Mucosa of rectum (tissue), 2 donors: ENCODE results near the gene POLR3H.

Experiments
- H3K27ac ChIP-seq, 2 donors: one replicate each; pipeline ENCODE4 v1.7.0; 2013; ENCODE audit warnings: inconsistent platforms in 2 of 2, low read depth in 2 of 2, low read length in 2 of 2
- H3K27me3 ChIP-seq, 2 donors: one replicate each; pipeline ENCODE4 v1.7.0; 2013; ENCODE audit warnings: low read length in 2 of 2; ENCODE audit not compliant: control insufficient read depth in 2 of 2, insufficient read depth in 2 of 2
- H3K36me3 ChIP-seq, 2 donors: one replicate each; pipeline ENCODE4 v1.7.0; 2013; ENCODE audit warnings: low read length in 2 of 2; ENCODE audit not compliant: control insufficient read depth in 2 of 2, insufficient read depth in 2 of 2
- H3K4me1 ChIP-seq, 2 donors: one replicate each; pipeline ENCODE4 v1.7.0; 2013; ENCODE audit warnings: low read length in 2 of 2, mild to moderate bottlenecking in 1 of 2; ENCODE audit not compliant: control insufficient read depth in 2 of 2, insufficient read depth in 2 of 2
- H3K4me3 ChIP-seq, 2 donors: one replicate each; pipeline ENCODE4 v1.7.0; 2013; ENCODE audit warnings: low read length in 2 of 2
- H3K9ac ChIP-seq, 2 donors: one replicate each; pipeline ENCODE4 v1.7.0; 2013; ENCODE audit warnings: low read length in 2 of 2, low read depth in 1 of 2, mild to moderate bottlenecking in 1 of 2
- H3K9me3 ChIP-seq, 2 donors: one replicate each; pipeline ENCODE4 v1.7.0; 2013; ENCODE audit warnings: low read length in 2 of 2; ENCODE audit not compliant: control insufficient read depth in 2 of 2
- donor health status: healthy.
- donor health status: Normal muscosa, but diverticular disease.

POLR3H gene

DNA sequence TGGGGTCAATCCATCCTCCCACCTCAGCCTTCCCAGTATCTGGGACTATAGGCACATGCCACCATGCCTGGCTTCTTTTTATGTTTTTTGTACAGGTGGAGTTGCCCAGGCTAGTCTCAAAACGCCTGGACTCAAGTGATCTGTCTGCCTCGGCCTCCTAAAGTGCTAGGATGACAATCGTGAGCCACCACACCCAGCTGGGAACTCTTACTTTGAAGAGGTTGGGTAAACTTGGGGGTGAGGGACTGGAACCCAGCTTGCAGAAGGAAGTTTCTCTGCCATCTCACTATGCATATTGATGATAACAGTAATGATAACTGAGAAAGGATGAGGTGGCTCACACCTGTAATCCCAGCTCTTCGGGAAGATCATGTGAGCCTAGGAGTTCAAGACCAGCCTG is 39.5 kb downstream of the POLR3H start:
- H3K36me3 ChIP-seq, result peaks cover 42 to 61% of the 10 kb centered on the region in 2 donors
- H3K27ac ChIP-seq, result no peak overlapping the region
- no peaks in the 10 kb centered on the region for H3K27me3 ChIP-seq
- no peaks in the 10 kb centered on the region for H3K9me3 ChIP-seq
- H3K4me1 ChIP-seq, result no peaks in the 10 kb centered on the region
- no peak overlapping the region for H3K9ac ChIP-seq
- no peak overlapping the region for H3K4me3 ChIP-seq

- H3K4me1 ChIP-seq, result no peaks in the 10 kb centered on the region
- H3K9ac ChIP-seq, result no peak overlapping the region
- peaks cover 45 to 63% of the 10 kb centered on the region in 2 donors for H3K36me3 ChIP-seq
- no peaks in the 10 kb centered on the region for H3K27me3 ChIP-seq
- no peak overlapping the region for H3K4me3 ChIP-seq
- H3K27ac ChIP-seq, result no peak overlapping the region
- H3K9me3 ChIP-seq, result no peaks in the 10 kb centered on the region
These were observed 39.9 kb downstream of the POLR3H start for GRCh38 chr22:41504397-41504796.

GRCh38 chr22:41501209-41501608 is 43.1 kb downstream of the POLR3H start:
- H3K9ac ChIP-seq, result no peak overlapping the region
- no peaks in the 10 kb centered on the region for H3K9me3 ChIP-seq
- H3K36me3 ChIP-seq, result peaks cover 29 to 44% of the 10 kb centered on the region in 2 donors
- H3K4me1 ChIP-seq, result no peaks in the 10 kb centered on the region
- H3K27ac ChIP-seq, result no peak overlapping the region
- H3K27me3 ChIP-seq, result no peaks in the 10 kb centered on the region
- no peak overlapping the region for H3K4me3 ChIP-seq

DNA sequence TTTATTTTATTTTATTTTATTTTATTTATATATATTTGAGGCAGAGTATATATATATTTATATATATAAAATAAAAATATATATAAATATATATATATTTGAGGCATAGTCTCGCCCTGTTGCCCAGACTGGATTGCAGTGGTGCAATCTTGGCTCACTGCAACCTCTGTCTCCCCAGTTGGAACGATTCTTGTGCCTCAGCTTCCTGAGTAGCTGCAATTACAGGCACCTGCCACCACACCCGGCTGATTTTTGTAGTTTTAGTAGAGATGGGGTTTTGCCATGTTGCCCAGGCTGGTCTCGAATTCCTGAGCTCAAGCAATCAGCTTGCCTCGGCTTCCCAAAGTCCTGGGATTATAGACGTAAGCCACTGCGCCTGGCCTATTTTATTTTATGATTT is 44.0 kb downstream of the POLR3H start:
- Histone ChIP-seq H3K4me1 (no peaks in the 10 kb centered on the region), H3K27me3 (no peaks in the 10 kb centered on the region), H3K36me3 (peaks cover 27 to 39% of the 10 kb centered on the region in 2 donors), H3K4me3 (no peak overlapping the region), H3K9ac (no peak overlapping the region), H3K9me3 (no peaks in the 10 kb centered on the region), H3K27ac (no peak overlapping the region)

GRCh38 chr22:41499624-41500280 is 44.5 kb downstream of the POLR3H start:
- Histone ChIP-seq H3K27ac (no peak overlapping the region), H3K9me3 (no peaks in the 10 kb centered on the region), H3K36me3 (peaks cover 26 to 39% of the 10 kb centered on the region in 2 donors), H3K4me3 (no peak overlapping the region), H3K9ac (no peak overlapping the region), H3K27me3 (no peaks in the 10 kb centered on the region), H3K4me1 (no peaks in the 10 kb centered on the region)

GRCh38 chr22:41498303-41498835 is 45.9 kb downstream of the POLR3H start:
- Histone ChIP-seq H3K4me3 (no peak overlapping the region), H3K9me3 (no peaks in the 10 kb centered on the region), H3K36me3 (peaks cover 26 to 33% of the 10 kb centered on the region in 2 donors), H3K27me3 (no peaks in the 10 kb centered on the region), H3K4me1 (no peaks in the 10 kb centered on the region), H3K9ac (no peak overlapping the region), H3K27ac (no peak overlapping the region)

- Histone ChIP-seq H3K4me3 (no peak overlapping the region), H3K27me3 (no peaks in the 10 kb centered on the region), H3K36me3 (peaks cover 3 to 11% of the 10 kb centered on the region in 2 donors), H3K4me1 (peaks cover 0 to 18% of the 10 kb centered on the region in 2 donors), H3K9ac (no peak overlapping the region), H3K9me3 (no peaks in the 10 kb centered on the region), H3K27ac (no peak overlapping the region)
These were observed 52.7 kb downstream of the POLR3H start for GRCh38 chr22:41491374-41492100.

DNA sequence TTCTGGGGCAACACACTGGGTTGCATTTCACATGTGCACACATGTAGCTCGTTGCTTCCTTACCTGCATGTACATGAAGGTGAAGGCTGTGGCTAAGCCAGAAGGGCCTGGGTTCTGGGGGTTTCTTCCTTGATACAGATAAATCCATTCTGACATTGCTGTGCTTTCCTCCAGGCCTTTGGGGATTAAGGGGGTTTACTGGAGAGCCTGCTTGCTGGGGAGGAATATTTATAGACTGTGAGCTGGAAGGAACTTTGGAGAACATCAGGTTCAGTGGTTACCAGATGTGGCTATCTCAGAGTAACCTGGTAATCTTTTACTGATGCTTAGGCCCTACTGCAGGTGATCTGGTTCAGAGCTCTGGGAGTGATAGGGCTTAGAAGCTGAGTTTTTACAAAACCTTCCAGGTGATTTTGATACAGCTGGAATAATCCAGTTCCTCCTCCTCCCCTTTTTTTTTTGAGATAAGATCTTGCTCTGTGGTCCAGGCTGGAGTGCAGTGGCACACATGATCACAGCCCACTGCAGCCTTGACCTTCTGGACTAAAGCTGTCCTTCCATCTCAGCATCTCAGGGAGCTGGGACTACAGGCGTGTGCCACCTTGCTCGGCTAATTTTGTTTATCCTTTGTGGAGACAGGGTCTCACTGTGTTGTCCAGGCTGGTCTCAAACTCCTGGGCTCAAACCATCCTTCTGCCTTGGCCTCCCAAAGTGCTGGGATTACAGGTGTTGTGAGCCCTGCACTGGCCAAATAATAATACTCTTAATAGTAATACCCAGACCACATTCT is 55.5 kb downstream of the POLR3H start:
- H3K4me1 ChIP-seq, result peaks cover 4 to 22% of the 10 kb centered on the region in 2 donors
- H3K9ac ChIP-seq, result peak overlapping the region in 1 of 2 donors; percentile 10
- no peak overlapping the region for H3K27ac ChIP-seq
- H3K4me3 ChIP-seq, result no peak overlapping the region
- no peaks in the 10 kb centered on the region for H3K9me3 ChIP-seq
- H3K36me3 ChIP-seq, result peaks cover 0 to 6% of the 10 kb centered on the region in 2 donors
- no peaks in the 10 kb centered on the region for H3K27me3 ChIP-seq

GRCh38 chr22:41488076-41488475 is 56.2 kb downstream of the POLR3H start:
- Histone ChIP-seq H3K4me3 (no peak overlapping the region), H3K27me3 (no peaks in the 10 kb centered on the region), H3K36me3 (peaks cover 0 to 6% of the 10 kb centered on the region in 2 donors), H3K27ac (no peak overlapping the region), H3K4me1 (peaks cover 7 to 22% of the 10 kb centered on the region in 2 donors), H3K9me3 (no peaks in the 10 kb centered on the region), H3K9ac (peak overlapping the region in 1 of 2 donors; percentile 10)
